Activated CD8-positive, alpha-beta memory T cell treated with anti-CD3 and anti-CD28 coated beads for 1 hour (primary cell): ENCODE data around the gene USP49.
"Not testable (repeated sequence)": the region's sequence is repeated elsewhere in the genome, so short reads cannot be mapped to it uniquely, and the experiment has no call there.

ENCODE experiments used
- DNase-seq, 2 donors: peaks; one replicate each; pipeline ENCODE4 v3.0.0-alpha.2; 2020; ENCODE audit warnings: low read depth in 1 of 2; ENCODE audit errors: extremely low read depth in 1 of 2

Gene USP49

GRCh38 chr6:41815587-41815986 lies 79.6 kb downstream of the USP49 start:
- no peak for DNase-seq

- no peak for DNase-seq
These were observed 80.5 kb downstream of the USP49 start for GRCh38 chr6:41814629-41815028.

- DNase-seq: no peak
These were observed 81.2 kb downstream of the USP49 start for GRCh38 chr6:41813956-41814355.

GRCh38 chr6:41813469-41813868 lies 81.7 kb downstream of the USP49 start:
- DNase-seq: no peak

GRCh38 chr6:41811946-41812345 lies 83.2 kb downstream of the USP49 start:
- DNase-seq: not testable (repeated sequence)

- no peak for DNase-seq
These were observed 84.1 kb downstream of the USP49 start for GRCh38 chr6:41811095-41811494.

- no peak for DNase-seq
These were observed 89.1 kb downstream of the USP49 start for GRCh38 chr6:41805830-41806774.

- no peak for DNase-seq
These were observed 93.8 kb downstream of the USP49 start for GRCh38 chr6:41801380-41801779.

- no peak for DNase-seq
These were observed 95.6 kb downstream of the USP49 start for GRCh38 chr6:41799559-41799911.

GRCh38 chr6:41798901-41799558 lies 96.1 kb downstream of the USP49 start:
- no peak for DNase-seq

GRCh38 chr6:41796474-41796873 lies 98.7 kb downstream of the USP49 start:
- DNase-seq: no peak

GRCh38 chr6:41791984-41792383 lies 103.2 kb downstream of the USP49 start:
- DNase-seq: no peak

GRCh38 chr6:41791305-41791704 lies 103.9 kb downstream of the USP49 start:
- no peak for DNase-seq

- DNase-seq: no peak
These were observed 105.1 kb downstream of the USP49 start for GRCh38 chr6:41790045-41790444.

- no peak for DNase-seq
These were observed 105.8 kb downstream of the USP49 start for GRCh38 chr6:41789390-41789724.

- DNase-seq: peak; percentile 82 to 92
These were observed 107.8 kb downstream of the USP49 start, which contains the start of gene TOMM6 for GRCh38 chr6:41787219-41787917. Gene TOMM6, plus strand, starts transcription at chr6:41787694. Its CDS starts 4 bp downstream, at chr6:41787698.

- DNase-seq: peak; percentile 51 to 89
These were observed 108.5 kb downstream of the USP49 start for GRCh38 chr6:41786451-41787218.

- no peak for DNase-seq
These were observed 109.3 kb downstream of the USP49 start for GRCh38 chr6:41785689-41786450.

- DNase-seq: no peak
These were observed 109.9 kb downstream of the USP49 start for GRCh38 chr6:41785254-41785653.

- no peak for DNase-seq
These were observed 110.5 kb downstream of the USP49 start for GRCh38 chr6:41784581-41785171.
